Right lobe of liver (tissue), 6 donors: ENCODE data around the gene TMEM33. TPM values are rescaled to one million over a fixed set of nuclear protein-coding genes. Genes with fewer than 3 reads are reported as not detected.

Experiments used
- ATAC-seq, 4 donors: fragments of 200-7000 bp; cut with Tn5 transposase; one replicate each; pipeline ENCODE4 v1.9.1; 2020; ENCODE audit warnings: mild to moderate bottlenecking in 4 of 4, moderate library complexity in 4 of 4
- DNase-seq, 3 donors: peaks; one replicate each; pipeline ENCODE4 v3.0.0-alpha.2; 2020
- H3K27ac ChIP-seq, 3 donors: fragments of 200-600 bp; one replicate each; pipeline ENCODE4 v1.8.0; 2022
- H3K27me3 ChIP-seq, 2 donors: fragments of 200-600 bp; one replicate each; pipeline ENCODE4 v1.8.0; 2022
- H3K36me3 ChIP-seq, 4 donors: fragments of 200-600 bp; sonication (generic) in 1 of 4; one replicate each; pipeline versions ENCODE4 v1.5.1 to v1.8.0; 2017 to 2022; ENCODE audit warnings: control low read depth in 1 of 4
- H3K4me1 ChIP-seq, 4 donors: fragments of 200-600 bp; sonication (generic) in 1 of 4; one replicate each; pipeline versions ENCODE4 v1.5.1 to v1.8.0; 2017 to 2022; ENCODE audit warnings: control low read depth in 1 of 4
- H3K4me3 ChIP-seq, 3 donors: fragments of 200-600 bp; one replicate each; pipeline ENCODE4 v1.8.0; 2022
- H3K9me3 ChIP-seq, 4 donors: fragments of 200-600 bp; sonication (generic) in 1 of 4; one replicate each; pipeline versions ENCODE4 v1.5.1 to v1.8.0; 2017 to 2022; ENCODE audit warnings: control low read depth in 1 of 4
- POLR2A ChIP-seq: fragments of 450-650 bp; IDR thresholded peaks from one replicate; pipeline ENCODE4 v1.6.1; 2017; ENCODE audit warnings: antibody characterized with exemption, mild to moderate bottlenecking
- WGBS: methylation state at CpG from one replicate; pipeline ENCODE4 v1.1.6; 2018; ENCODE audit warnings: low coverage, low lambda C conversion rate; ENCODE audit not compliant: insufficient coverage; ENCODE audit errors: missing lambda C conversion rate; 5-methylcytosine and 5-hydroxymethylcytosine counted together
- intact Hi-C, 2 donors: fragments of 100-400 bp; cut with DNase I; formaldehyde crosslinking; loops; one replicate each; pipeline versions ENCODE4 v1.11.2 to v1.14.1; 2022
- small RNA-seq, 2 experiments: library from RNA; depleted of rRNA; stranded (forward); fragments of <200 nt; gene quantifications; one replicate each; pipeline ENCODE3, GENCODE V24; 2016
- total RNA-seq, 6 experiments: library from RNA; depleted of rRNA in 2 of 6; stranded (reverse); fragments of >200 nt in 2 of 6; fragmentation: NEBNext Ultra II Directional in 3 of 6; extraction: Animal tissue kit (Norgen Biotek cat#: 25700) in 3 of 6; gene quantifications; one replicate each; pipeline versions ENCODE4 v1.1.0 to v1.2.4, GENCODE V29; 2016 to 2023
- TF ChIP-seq, protein P1 (sequence below), 4 donors: fragments of 200-600 bp in 3 of 4; fragments of 450-650 bp in 1 of 4; IDR thresholded peaks; one replicate each; pipeline versions ENCODE4 v1.5.1 to v1.8.0; 2016 to 2022; ENCODE audit warnings: antibody characterized with exemption in 4 of 4, mild to moderate bottlenecking in 2 of 4
- donor health status: DM: no; HTN: yes; CAD: no.
- donor health status: DM: no; HTN: no; CAD: no.
- donor health status: DM: no; HTN: no; CAD: no.
- donor health status: DM: no; HTN: yes; CAD: no.
- donor health status: DM: no; HTN: yes; CAD: no.

Gene TMEM33
- total RNA-seq, 6 experiments from 2014 or later, result 48.9 to 82.7 (median 60.8) TPM

- Histone ChIP-seq H3K36me3 (no peaks in the 10 kb centered on the region), H3K27me3 (no peaks in the 10 kb centered on the region), H3K9me3 (no peaks in the 10 kb centered on the region), H3K4me3 (no peak overlapping the region), H3K4me1 (no peaks in the 10 kb centered on the region), H3K27ac (no peak overlapping the region)
- 93% methylated on average over 3 of the region's 3 CpGs for WGBS
- intact Hi-C loops, result no loop called here
- no peak for DNase-seq
- TF ChIP-seq, protein P1, sequence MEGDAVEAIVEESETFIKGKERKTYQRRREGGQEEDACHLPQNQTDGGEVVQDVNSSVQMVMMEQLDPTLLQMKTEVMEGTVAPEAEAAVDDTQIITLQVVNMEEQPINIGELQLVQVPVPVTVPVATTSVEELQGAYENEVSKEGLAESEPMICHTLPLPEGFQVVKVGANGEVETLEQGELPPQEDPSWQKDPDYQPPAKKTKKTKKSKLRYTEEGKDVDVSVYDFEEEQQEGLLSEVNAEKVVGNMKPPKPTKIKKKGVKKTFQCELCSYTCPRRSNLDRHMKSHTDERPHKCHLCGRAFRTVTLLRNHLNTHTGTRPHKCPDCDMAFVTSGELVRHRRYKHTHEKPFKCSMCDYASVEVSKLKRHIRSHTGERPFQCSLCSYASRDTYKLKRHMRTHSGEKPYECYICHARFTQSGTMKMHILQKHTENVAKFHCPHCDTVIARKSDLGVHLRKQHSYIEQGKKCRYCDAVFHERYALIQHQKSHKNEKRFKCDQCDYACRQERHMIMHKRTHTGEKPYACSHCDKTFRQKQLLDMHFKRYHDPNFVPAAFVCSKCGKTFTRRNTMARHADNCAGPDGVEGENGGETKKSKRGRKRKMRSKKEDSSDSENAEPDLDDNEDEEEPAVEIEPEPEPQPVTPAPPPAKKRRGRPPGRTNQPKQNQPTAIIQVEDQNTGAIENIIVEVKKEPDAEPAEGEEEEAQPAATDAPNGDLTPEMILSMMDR (IDR thresholded peaks at IDR 0.05), result no peak
- TF ChIP-seq POLR2A, result no peak
- ATAC-seq, result no peak
Measured at GRCh38 chr4:42008011-42008786, 73.0 kb downstream of the TMEM33 start.

Small RNA genes within 50 kb of the gene (small RNA-seq; reads per million reads assigned to genes)
- 0 reads per million in 2 experiments for gene AC108210.2

Other genes starting within 250 kb of the TMEM33 start
- gene PHOX2B, start 186.7 kb upstream of the TMEM33 start, total RNA-seq, result not detected
- under 1 TPM; 0.04 to 0.31 (median 0.15) TPM for gene DCAF4L1, start 46.3 kb downstream of the TMEM33 start, total RNA-seq
- gene SLC30A9, start 55.1 kb downstream of the TMEM33 start, total RNA-seq, result 10 to 100 TPM; 23.2 to 34.1 (median 25.6) TPM
- under 1 TPM; 0.04 to 0.31 (median 0.13) TPM for gene BEND4, start 217.2 kb downstream of the TMEM33 start, total RNA-seq